ENCODE measurements around the gene CXCL5.

GRCh38 chr4:74045772-74046171 is 47.3 kb upstream of the CXCL5 start:
- TF ChIP-seq ZBTB33 (IDR thresholded peaks at IDR 0.05; ENCODE audit: borderline replicate concordance, low read depth), result no peak
- TF ChIP-seq CTCF (IDR thresholded peaks at IDR 0.05), result no peak
- no peak for TF ChIP-seq RAD21 (IDR thresholded peaks at IDR 0.05; ENCODE audit: low read length)
- no peak for TF ChIP-seq POLR2AphosphoS5 (IDR thresholded peaks at IDR 0.05; ENCODE audit: low read depth, low read length)
- no peak for TF ChIP-seq USF2 (IDR thresholded peaks at IDR 0.05; ENCODE audit: borderline replicate concordance, low read depth, low read length)

Data from SK-N-SH (cell line).